ENCODE data around the gene SOCS6. TPM values are rescaled to one million over a fixed set of nuclear protein-coding genes. Genes with fewer than 3 reads are reported as not detected.

The SOCS6 gene, protein sequence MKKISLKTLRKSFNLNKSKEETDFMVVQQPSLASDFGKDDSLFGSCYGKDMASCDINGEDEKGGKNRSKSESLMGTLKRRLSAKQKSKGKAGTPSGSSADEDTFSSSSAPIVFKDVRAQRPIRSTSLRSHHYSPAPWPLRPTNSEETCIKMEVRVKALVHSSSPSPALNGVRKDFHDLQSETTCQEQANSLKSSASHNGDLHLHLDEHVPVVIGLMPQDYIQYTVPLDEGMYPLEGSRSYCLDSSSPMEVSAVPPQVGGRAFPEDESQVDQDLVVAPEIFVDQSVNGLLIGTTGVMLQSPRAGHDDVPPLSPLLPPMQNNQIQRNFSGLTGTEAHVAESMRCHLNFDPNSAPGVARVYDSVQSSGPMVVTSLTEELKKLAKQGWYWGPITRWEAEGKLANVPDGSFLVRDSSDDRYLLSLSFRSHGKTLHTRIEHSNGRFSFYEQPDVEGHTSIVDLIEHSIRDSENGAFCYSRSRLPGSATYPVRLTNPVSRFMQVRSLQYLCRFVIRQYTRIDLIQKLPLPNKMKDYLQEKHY
- total RNA-seq (2022) = 16.9 and 20.4 TPM in 2 replicates
- Bru-seq, nascent RNA = percentile 92 among the genes with signal in this experiment
- percentile 69 among the genes with signal in this experiment for BruChase-seq, experiment 1, labeled RNA remaining after a 6-hour chase
- BruChase-seq, experiment 2, labeled RNA remaining after a 2-hour chase = percentile 90 among the genes with signal in this experiment
- long read RNA-seq, full-length matches to known transcripts = 35 of 41 reads
- long read RNA-seq, partial matches to known transcripts = 2 of 41 reads
- long read RNA-seq, other reads (novel, unspliced or antisense) = 4 of 41 reads

GRCh38 chr18:70288851-70289328 lies at the start of gene SOCS6:
Gene SOCS6, plus strand, starts transcription at chr18:70289045. Its CDS starts 35,624 bp downstream, at chr18:70324669.
- Mint-ChIP-seq H3K27me3 (ENCODE audit: insufficient read depth, unreplicated experiment) (no peaks in the 10 kb centered on the region), H3K36me3 (ENCODE audit: insufficient read depth, unreplicated experiment) (peaks cover 7% of the 10 kb centered on the region), H3K4me1 (ENCODE audit: insufficient read depth, unreplicated experiment) (peaks cover 24% of the 10 kb centered on the region), H3K4me3 (ENCODE audit: unreplicated experiment) (peak within 1 kb of the TSS; percentile 81), H3K9me3 (ENCODE audit: unreplicated experiment) (no peaks in the 10 kb centered on the region), H3K27ac (ENCODE audit: low read depth, unreplicated experiment) (peak within 1 kb of the TSS; percentile 83)
- intact Hi-C loops (cut with micrococcal nuclease) = loop anchor here (2.0 kb wide), 2 partner anchors 44 to 92 kb away; no protein-coding TSS in a partner anchor
- POLR2A ChIA-PET = interaction anchor here (0.6 to 2.5 kb wide), 10 partner anchors 14 to 145 kb away, joined by 3 to 15 read pairs (median 4); no protein-coding TSS in a partner anchor
- CTCF ChIA-PET = interaction anchor here (0.6 to 0.7 kb wide), 2 partner anchors 65 to 145 kb away, joined by 3 to 5 read pairs; no protein-coding TSS in a partner anchor
- BruUV-seq (replicated peaks) = no TSS peak
- peak; percentile 68 for DNase-seq (ENCODE audit: unreplicated experiment)
- no peak for TF ChIP-seq CTCF (IDR thresholded peaks at IDR 0.05; ENCODE audit: unreplicated experiment)

DNA sequence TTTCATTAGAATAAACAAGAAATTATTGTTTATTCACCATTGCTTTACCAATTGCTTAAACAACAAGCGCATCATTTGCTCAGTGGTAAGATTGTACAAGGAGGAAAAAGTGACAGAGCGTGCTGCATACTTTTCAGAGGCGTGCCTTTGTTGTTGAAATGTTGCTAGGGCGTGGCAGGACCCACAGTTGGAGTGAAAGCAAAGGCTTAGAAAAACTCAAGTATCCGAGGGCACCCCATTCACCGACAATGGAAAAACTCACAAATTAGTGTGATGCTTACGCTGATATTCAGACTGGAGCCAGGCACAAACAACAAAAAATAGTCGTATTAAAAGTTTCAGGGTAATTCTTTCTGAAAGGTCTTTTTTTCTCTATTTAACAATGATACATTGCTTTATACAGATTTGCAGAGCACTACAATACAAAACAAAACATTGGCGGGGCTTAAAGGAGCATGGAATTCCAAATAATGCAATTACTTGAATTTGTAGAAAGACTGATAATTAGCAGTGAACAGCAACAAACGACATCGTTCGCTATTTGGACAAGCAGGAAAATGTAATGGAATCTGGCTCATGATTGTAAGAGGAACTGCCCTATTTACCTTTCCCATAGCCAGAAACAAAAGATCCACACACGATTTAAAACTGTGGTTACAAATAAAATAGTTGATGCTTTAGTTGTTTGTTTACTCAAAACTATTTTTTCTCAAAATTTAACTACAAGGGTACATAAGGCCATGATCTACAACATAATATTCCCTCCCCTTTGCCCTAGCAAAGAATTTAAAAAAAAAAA lies 45.5 kb upstream of the SOCS6 start:
- Mint-ChIP-seq H3K27me3 (ENCODE audit: insufficient read depth, unreplicated experiment) (no peaks in the 10 kb centered on the region), H3K27ac (ENCODE audit: low read depth, unreplicated experiment) (no peak overlapping the region), H3K9me3 (ENCODE audit: unreplicated experiment) (no peaks in the 10 kb centered on the region), H3K4me3 (ENCODE audit: unreplicated experiment) (no peak overlapping the region), H3K4me1 (ENCODE audit: insufficient read depth, unreplicated experiment) (peaks cover 13% of the 10 kb centered on the region), H3K36me3 (ENCODE audit: insufficient read depth, unreplicated experiment) (no peaks in the 10 kb centered on the region)
- TF ChIP-seq CTCF (IDR thresholded peaks at IDR 0.05; ENCODE audit: unreplicated experiment) = no peak
- BruUV-seq (replicated peaks) = no TSS peak
- DNase-seq (ENCODE audit: unreplicated experiment) = peak; percentile 6
- POLR2A ChIA-PET = no interaction called here
- CTCF ChIA-PET = no interaction called here
- intact Hi-C loops (cut with micrococcal nuclease) = no loop called here

GRCh38 chr18:70246061-70246466 lies 42.8 kb upstream of the SOCS6 start:
- intact Hi-C loops (cut with micrococcal nuclease) = no loop called here
- POLR2A ChIA-PET = interaction anchor here (0.9 kb wide), 1 partner anchor 41 kb away, joined by 3 read pairs; no protein-coding TSS in a partner anchor
- Mint-ChIP-seq H3K9me3 (ENCODE audit: unreplicated experiment) (no peaks in the 10 kb centered on the region), H3K27ac (ENCODE audit: low read depth, unreplicated experiment) (no peak overlapping the region), H3K27me3 (ENCODE audit: insufficient read depth, unreplicated experiment) (no peaks in the 10 kb centered on the region), H3K4me1 (ENCODE audit: insufficient read depth, unreplicated experiment) (peaks cover 13% of the 10 kb centered on the region), H3K36me3 (ENCODE audit: insufficient read depth, unreplicated experiment) (no peaks in the 10 kb centered on the region), H3K4me3 (ENCODE audit: unreplicated experiment) (no peak overlapping the region)
- BruUV-seq (replicated peaks) = no TSS peak
- DNase-seq (ENCODE audit: unreplicated experiment) = no peak
- CTCF ChIA-PET = no interaction called here
- TF ChIP-seq CTCF (IDR thresholded peaks at IDR 0.05; ENCODE audit: unreplicated experiment) = no peak
